ENCODE measurements around the gene ZNF385A.

- no peak for TF ChIP-seq CTCF (conservative IDR thresholded peaks at IDR 0.05; ENCODE audit: low read length)
- TF ChIP-seq EZH2phosphoT487 (IDR thresholded peaks at IDR 0.05; ENCODE audit: borderline replicate concordance, low read depth, low read length): no peak
Observed at GRCh38 chr12:54371328-54372112, 13.0 kb downstream of the ZNF385A start.

All from OCI-LY7 (cell line).